Measurements from ENCODE around the gene TMED4.

- TF ChIP-seq EP300 (IDR thresholded peaks at IDR 0.05) (no peak), CTCF (IDR thresholded peaks at IDR 0.05) (no peak), POLR2A (IDR thresholded peaks at IDR 0.05) (no peak)
Observed at GRCh38 chr7:44618045-44618444, 36.0 kb upstream of the TMED4 start.
